WI38 (cell line): Measurements from ENCODE around the gene GFOD1.

Source experiments
- H3K4me3 ChIP-seq: 2 replicates; pipeline ENCODE4 v1.5.1; 2011; ENCODE audit warnings: low read depth, mild to moderate bottlenecking, control low read depth, low read length
- CTCF ChIP-seq: IDR thresholded peaks from 2 replicates; pipeline ENCODE4 v1.5.1; 2012; ENCODE audit warnings: low read depth, mild to moderate bottlenecking, control low read depth, low read length

Gene GFOD1

DNA sequence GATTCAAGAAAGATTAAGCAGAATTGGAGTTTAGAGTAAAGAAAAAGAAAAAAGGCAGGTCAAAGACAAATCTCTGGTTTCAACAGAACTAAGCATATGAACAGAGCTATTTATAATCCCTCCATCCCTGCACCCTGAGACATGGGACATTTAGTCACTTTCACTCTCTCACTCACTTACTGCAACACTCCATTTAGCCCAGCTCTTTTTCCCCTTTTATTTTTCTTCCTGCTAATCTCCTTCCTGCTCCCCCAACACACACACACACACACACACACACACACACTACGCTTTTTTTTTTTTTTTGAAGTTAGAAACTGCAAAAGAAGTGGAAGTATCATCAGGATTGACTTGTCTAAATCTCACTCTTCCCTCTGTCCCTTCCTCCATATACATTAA lies 113.9 kb downstream of the GFOD1 start:
- TF ChIP-seq CTCF = no peak
- no peak overlapping the region for H3K4me3 ChIP-seq

- TF ChIP-seq CTCF = no peak
- H3K4me3 ChIP-seq = no peak overlapping the region
Measured at GRCh38 chr6:13372688-13373487, 114.5 kb downstream of the GFOD1 start.

- H3K4me3 ChIP-seq = no peak overlapping the region
- no peak for TF ChIP-seq CTCF
Measured at GRCh38 chr6:13372076-13372475, 115.3 kb downstream of the GFOD1 start.

- H3K4me3 ChIP-seq = no peak overlapping the region
- no peak for TF ChIP-seq CTCF
Measured at GRCh38 chr6:13371421-13372072, 115.9 kb downstream of the GFOD1 start.

GRCh38 chr6:13370623-13371022 lies 116.8 kb downstream of the GFOD1 start:
- H3K4me3 ChIP-seq = no peak overlapping the region
- no peak for TF ChIP-seq CTCF

DNA sequence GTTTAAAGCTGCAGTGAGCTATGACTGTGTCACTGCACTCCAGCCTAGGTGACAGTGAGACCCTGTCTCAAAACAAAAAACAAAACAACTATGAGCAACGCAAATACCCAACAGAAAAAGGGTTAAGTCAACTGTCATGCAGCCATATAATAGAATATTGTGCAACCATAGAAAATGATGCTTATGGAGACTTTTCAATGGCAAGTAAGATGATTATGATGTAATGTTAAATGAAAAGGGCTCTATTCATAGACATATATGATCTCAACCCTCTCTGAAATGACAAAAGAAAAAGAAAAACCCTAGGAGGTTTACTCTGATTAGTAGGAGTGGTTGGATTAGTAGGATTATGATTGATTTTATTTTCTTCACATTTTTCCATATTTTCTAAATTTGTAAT lies 117.8 kb downstream of the GFOD1 start:
- no peak for TF ChIP-seq CTCF
- no peak overlapping the region for H3K4me3 ChIP-seq

DNA sequence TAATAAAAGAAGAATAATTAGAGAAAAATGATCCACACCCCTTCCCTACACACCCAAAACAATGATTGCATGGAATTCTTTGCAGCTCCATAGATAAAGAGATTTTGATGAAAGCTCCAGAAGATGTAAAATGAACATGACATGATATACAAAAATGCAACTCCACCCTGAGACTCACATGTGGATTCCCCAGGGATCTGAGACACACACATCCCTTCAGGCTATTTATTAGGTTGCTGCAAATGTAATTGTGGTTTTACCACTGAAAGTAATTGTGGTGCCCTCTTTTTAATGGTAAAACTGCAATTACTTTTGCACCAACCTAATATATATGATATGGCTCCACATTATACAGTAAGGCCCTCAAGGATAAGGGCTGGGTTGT lies 118.7 kb downstream of the GFOD1 start:
- TF ChIP-seq CTCF = no peak
- H3K4me3 ChIP-seq = no peak overlapping the region
